WTC11 (cell line): ENCODE measurements around the gene PEX16. TPM values are rescaled to one million over a fixed set of nuclear protein-coding genes. Genes with fewer than 3 reads are reported as not detected.

Experiments used
- ATAC-seq: fragments of 200-7000 bp; cut with Tn5 transposase; 2 replicates; pipeline ENCODE4 v1.10.0; 2021; ENCODE audit warnings: mild to moderate bottlenecking, moderate library complexity
- CTCF ChIA-PET: fragments of 300-600 bp; sonication (Branson Sonifier 250); formaldehyde crosslinking; loops from one replicate; lab custom pipeline; 2021; ENCODE audit warnings: antibody characterized with exemption; lab: Charles Lee
- POLR2A ChIA-PET: fragments of 350-600 bp; sonication (Branson Sonifier 250); formaldehyde crosslinking; loops from one replicate; lab custom pipeline; 2021; ENCODE audit warnings: antibody characterized with exemption; lab: Charles Lee
- DNase-seq: peaks from one replicate; pipeline ENCODE4 v3.0.0; 2021; ENCODE audit warnings: low spot score
- H3K27ac Mint-ChIP-seq: 2 replicates; pipeline ENCODE4 v1.8.0; 2021; ENCODE audit warnings: mixed read lengths
- H3K27me3 Mint-ChIP-seq: 2 replicates; pipeline ENCODE4 v1.8.0; 2021; ENCODE audit warnings: low read depth, mild to moderate bottlenecking, moderate library complexity, mixed read lengths
- H3K36me3 Mint-ChIP-seq: 2 replicates; pipeline ENCODE4 v1.8.0; 2021; ENCODE audit warnings: mixed read lengths
- H3K4me1 Mint-ChIP-seq: 2 replicates; pipeline ENCODE4 v1.8.0; 2022; ENCODE audit warnings: mixed read lengths
- H3K4me3 Mint-ChIP-seq: 2 replicates; pipeline ENCODE4 v1.8.0; 2021; ENCODE audit warnings: mild to moderate bottlenecking, moderate library complexity, mixed read lengths
- H3K9me3 Mint-ChIP-seq: 2 replicates; pipeline ENCODE4 v1.8.0; 2021; ENCODE audit warnings: mixed read lengths
- CREB1 ChIP-seq: sonication (generic); formaldehyde crosslinking; IDR thresholded peaks from 2 replicates; pipeline ENCODE4 v1.8.0; 2023; ENCODE audit warnings: mild to moderate bottlenecking, missing genetic modification reagents
- FOXP1 ChIP-seq: sonication (generic); formaldehyde crosslinking; IDR thresholded peaks from 2 replicates; pipeline ENCODE4 v1.8.0; 2022; ENCODE audit warnings: missing genetic modification reagents, mild to moderate bottlenecking, moderate library complexity, borderline replicate concordance
- GRHL2 ChIP-seq: fragments of 250-450 bp; sonication (Bioruptor Pico); IDR thresholded peaks from 2 replicates; pipeline ENCODE4 v1.8.0; 2022; ENCODE audit warnings: mild to moderate bottlenecking, moderate library complexity; ENCODE audit not compliant: insufficient replicate concordance, severe bottlenecking
- HMGA2 ChIP-seq: fragments of 250-450 bp; sonication (Bioruptor Pico); IDR thresholded peaks from 2 replicates; pipeline ENCODE4 v1.4.0; 2021; ENCODE audit warnings: mild to moderate bottlenecking, moderate library complexity
- JAZF1 ChIP-seq: fragments of 250-450 bp; sonication (Bioruptor Pico); IDR thresholded peaks from 2 replicates; pipeline ENCODE4 v1.9.0; 2021; ENCODE audit warnings: moderate library complexity, mild to moderate bottlenecking, inconsistent platforms
- KAT7 ChIP-seq: sonication (generic); formaldehyde crosslinking; IDR thresholded peaks from 2 replicates; pipeline ENCODE4 v1.8.1; 2023; ENCODE audit warnings: missing genetic modification reagents, mild to moderate bottlenecking, borderline replicate concordance
- NFATC4 ChIP-seq: fragments of 250-450 bp; sonication (Bioruptor Pico); IDR thresholded peaks from 2 replicates; pipeline ENCODE4 v1.9.0; 2021; ENCODE audit warnings: mild to moderate bottlenecking
- NFYB ChIP-seq: sonication (generic); formaldehyde crosslinking; conservative IDR thresholded peaks from 2 replicates; pipeline ENCODE4 v1.8.0; 2022; ENCODE audit warnings: low read depth, missing genetic modification reagents
- OVOL2 ChIP-seq: fragments of 250-450 bp; sonication (Bioruptor Pico); IDR thresholded peaks from 2 replicates; pipeline ENCODE4 v1.9.0; 2021; ENCODE audit warnings: mild to moderate bottlenecking, borderline replicate concordance
- SOX15 ChIP-seq: fragments of 250-450 bp; sonication (Bioruptor Pico); IDR thresholded peaks from 2 replicates; pipeline ENCODE4 v1.9.0; 2021; ENCODE audit warnings: mild to moderate bottlenecking
- SP1 ChIP-seq: sonication (generic); formaldehyde crosslinking; conservative IDR thresholded peaks from 2 replicates; pipeline ENCODE4 v1.8.1; 2022; ENCODE audit warnings: missing genetic modification reagents
- TCF7 ChIP-seq: sonication (generic); formaldehyde crosslinking; IDR thresholded peaks from 2 replicates; pipeline ENCODE4 v1.8.0; 2022; ENCODE audit warnings: mild to moderate bottlenecking, low read depth, missing genetic modification reagents, moderate library complexity
- TEAD4 ChIP-seq: sonication (generic); formaldehyde crosslinking; IDR thresholded peaks from 2 replicates; pipeline ENCODE4 v1.8.0; 2022; ENCODE audit warnings: mild to moderate bottlenecking, missing genetic modification reagents
- ZNF121 ChIP-seq: sonication (generic); formaldehyde crosslinking; IDR thresholded peaks from 2 replicates; pipeline ENCODE4 v1.8.0; 2023; ENCODE audit warnings: missing genetic modification reagents
- ZNF416 ChIP-seq: fragments of 250-450 bp; sonication (Bioruptor Pico); IDR thresholded peaks from 2 replicates; pipeline ENCODE4 v1.9.0; 2021; ENCODE audit warnings: mild to moderate bottlenecking, inconsistent platforms
- total RNA-seq: library from RNA; stranded (reverse); gene quantifications from 3 replicates; pipeline ENCODE4 v1.2.3, GENCODE V29; 2021
- TF ChIP-seq, protein P1 (sequence below): sonication (generic); formaldehyde crosslinking; IDR thresholded peaks from 2 replicates; pipeline ENCODE4 v1.8.1; 2023; ENCODE audit warnings: mild to moderate bottlenecking, missing genetic modification reagents, borderline replicate concordance
- TF ChIP-seq, protein P2 (sequence below): sonication (generic); formaldehyde crosslinking; IDR thresholded peaks from 2 replicates; pipeline ENCODE4 v1.8.1; 2023; ENCODE audit warnings: mild to moderate bottlenecking, missing genetic modification reagents
- TF ChIP-seq, protein P3 (sequence below): fragments of 250-450 bp; sonication (Bioruptor Pico); conservative IDR thresholded peaks from 2 replicates; pipeline ENCODE4 v1.9.0; 2021; ENCODE audit warnings: mild to moderate bottlenecking
- TF ChIP-seq, protein P4 (sequence below): sonication (generic); formaldehyde crosslinking; IDR thresholded peaks from 2 replicates; pipeline ENCODE4 v1.8.0; 2022; ENCODE audit warnings: mild to moderate bottlenecking, missing genetic modification reagents

Gene PEX16
- total RNA-seq, 1 experiment from 2014 or later = 39.3 TPM

DNA sequence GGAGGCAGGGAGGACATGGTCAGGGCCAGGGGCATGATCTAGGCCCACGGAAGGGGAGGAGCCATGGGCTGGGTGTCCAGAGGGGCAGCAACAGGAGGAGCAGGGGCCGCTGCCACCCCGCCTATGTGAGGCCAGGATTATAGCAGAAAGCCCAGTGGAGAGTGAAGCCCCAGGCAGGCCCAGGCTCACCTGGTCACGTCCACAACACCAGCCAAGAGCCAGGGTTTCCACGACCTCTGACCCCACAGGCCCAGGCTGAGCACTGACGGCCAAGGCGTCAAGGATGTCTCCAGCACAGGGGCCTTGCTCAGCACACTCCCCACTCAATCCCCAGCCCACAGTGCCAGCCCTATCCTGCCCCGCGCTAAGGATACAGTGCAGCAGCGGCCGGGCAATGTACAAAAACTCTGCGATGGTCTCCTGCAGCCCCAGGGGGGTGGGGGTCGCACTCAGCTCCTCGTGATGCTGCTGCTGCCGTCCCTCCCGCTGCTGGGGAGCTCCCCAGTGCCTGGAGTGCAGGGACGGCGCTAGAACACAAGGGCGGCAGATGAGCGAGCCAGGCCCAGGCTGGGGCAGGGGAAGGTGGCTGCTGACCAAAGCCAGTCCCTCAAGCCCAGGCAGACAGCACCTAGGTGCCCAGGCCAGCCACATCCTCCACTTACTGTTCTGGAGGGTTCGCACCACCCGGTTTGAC lies 3.6 kb downstream of the PEX16 start (continued):
- TF ChIP-seq, protein P1, sequence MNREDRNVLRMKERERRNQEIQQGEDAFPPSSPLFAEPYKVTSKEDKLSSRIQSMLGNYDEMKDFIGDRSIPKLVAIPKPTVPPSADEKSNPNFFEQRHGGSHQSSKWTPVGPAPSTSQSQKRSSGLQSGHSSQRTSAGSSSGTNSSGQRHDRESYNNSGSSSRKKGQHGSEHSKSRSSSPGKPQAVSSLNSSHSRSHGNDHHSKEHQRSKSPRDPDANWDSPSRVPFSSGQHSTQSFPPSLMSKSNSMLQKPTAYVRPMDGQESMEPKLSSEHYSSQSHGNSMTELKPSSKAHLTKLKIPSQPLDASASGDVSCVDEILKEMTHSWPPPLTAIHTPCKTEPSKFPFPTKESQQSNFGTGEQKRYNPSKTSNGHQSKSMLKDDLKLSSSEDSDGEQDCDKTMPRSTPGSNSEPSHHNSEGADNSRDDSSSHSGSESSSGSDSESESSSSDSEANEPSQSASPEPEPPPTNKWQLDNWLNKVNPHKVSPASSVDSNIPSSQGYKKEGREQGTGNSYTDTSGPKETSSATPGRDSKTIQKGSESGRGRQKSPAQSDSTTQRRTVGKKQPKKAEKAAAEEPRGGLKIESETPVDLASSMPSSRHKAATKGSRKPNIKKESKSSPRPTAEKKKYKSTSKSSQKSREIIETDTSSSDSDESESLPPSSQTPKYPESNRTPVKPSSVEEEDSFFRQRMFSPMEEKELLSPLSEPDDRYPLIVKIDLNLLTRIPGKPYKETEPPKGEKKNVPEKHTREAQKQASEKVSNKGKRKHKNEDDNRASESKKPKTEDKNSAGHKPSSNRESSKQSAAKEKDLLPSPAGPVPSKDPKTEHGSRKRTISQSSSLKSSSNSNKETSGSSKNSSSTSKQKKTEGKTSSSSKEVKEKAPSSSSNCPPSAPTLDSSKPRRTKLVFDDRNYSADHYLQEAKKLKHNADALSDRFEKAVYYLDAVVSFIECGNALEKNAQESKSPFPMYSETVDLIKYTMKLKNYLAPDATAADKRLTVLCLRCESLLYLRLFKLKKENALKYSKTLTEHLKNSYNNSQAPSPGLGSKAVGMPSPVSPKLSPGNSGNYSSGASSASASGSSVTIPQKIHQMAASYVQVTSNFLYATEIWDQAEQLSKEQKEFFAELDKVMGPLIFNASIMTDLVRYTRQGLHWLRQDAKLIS (CRISPR knock-in tag) = no peak
- TF ChIP-seq JAZF1 (CRISPR knock-in tag) (no peak), SP1 (CRISPR knock-in tag) (no peak)

DNA sequence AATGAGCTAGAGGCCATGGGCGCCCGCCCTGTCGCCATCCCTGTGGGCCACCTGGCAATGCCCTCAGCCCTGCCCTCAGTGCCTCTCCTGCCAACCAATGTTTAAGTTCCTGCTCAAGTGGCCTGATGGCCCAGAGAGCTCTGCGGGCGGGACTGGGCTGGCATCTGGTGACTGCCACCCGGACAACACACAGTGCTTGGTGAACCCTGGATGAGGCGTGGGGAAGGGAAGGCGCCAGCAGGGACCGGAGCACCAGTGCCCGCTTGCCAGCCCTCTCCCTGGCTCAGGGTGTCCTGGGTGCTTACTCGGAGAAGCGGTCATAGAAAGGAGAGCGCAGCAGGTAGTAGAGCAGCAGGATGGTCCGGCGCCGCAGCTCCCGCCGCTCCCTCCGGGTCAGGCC lies 4.2 kb downstream of the PEX16 start:
- Mint-ChIP-seq H3K4me3 (no peak overlapping the region), H3K27ac (no peak overlapping the region), H3K36me3 (peaks cover 3% of the 10 kb centered on the region; the same call in 1 of the 2 replicates), H3K27me3 (no peaks in the 10 kb centered on the region), H3K9me3 (no peaks in the 10 kb centered on the region), H3K4me1 (peaks cover 3% of the 10 kb centered on the region)
- CTCF ChIA-PET = no interaction called here
- no peak for ATAC-seq
- TF ChIP-seq ZNF121 (no peak), FOXP1 (no peak), JAZF1 (CRISPR knock-in tag) (no peak), CREB1 (CRISPR knock-in tag) (no peak), SOX15 (no peak), GRHL2 (CRISPR knock-in tag) (no peak), NFATC4 (no peak), OVOL2 (no peak), TCF7 (CRISPR knock-in tag) (no peak), NFYB (CRISPR knock-in tag) (no peak), ZNF416 (no peak), HMGA2 (no peak), TEAD4 (CRISPR knock-in tag) (no peak)
- TF ChIP-seq, protein P2, sequence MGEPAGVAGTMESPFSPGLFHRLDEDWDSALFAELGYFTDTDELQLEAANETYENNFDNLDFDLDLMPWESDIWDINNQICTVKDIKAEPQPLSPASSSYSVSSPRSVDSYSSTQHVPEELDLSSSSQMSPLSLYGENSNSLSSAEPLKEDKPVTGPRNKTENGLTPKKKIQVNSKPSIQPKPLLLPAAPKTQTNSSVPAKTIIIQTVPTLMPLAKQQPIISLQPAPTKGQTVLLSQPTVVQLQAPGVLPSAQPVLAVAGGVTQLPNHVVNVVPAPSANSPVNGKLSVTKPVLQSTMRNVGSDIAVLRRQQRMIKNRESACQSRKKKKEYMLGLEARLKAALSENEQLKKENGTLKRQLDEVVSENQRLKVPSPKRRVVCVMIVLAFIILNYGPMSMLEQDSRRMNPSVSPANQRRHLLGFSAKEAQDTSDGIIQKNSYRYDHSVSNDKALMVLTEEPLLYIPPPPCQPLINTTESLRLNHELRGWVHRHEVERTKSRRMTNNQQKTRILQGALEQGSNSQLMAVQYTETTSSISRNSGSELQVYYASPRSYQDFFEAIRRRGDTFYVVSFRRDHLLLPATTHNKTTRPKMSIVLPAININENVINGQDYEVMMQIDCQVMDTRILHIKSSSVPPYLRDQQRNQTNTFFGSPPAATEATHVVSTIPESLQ (CRISPR knock-in tag) = no peak
- TF ChIP-seq, protein P3, sequence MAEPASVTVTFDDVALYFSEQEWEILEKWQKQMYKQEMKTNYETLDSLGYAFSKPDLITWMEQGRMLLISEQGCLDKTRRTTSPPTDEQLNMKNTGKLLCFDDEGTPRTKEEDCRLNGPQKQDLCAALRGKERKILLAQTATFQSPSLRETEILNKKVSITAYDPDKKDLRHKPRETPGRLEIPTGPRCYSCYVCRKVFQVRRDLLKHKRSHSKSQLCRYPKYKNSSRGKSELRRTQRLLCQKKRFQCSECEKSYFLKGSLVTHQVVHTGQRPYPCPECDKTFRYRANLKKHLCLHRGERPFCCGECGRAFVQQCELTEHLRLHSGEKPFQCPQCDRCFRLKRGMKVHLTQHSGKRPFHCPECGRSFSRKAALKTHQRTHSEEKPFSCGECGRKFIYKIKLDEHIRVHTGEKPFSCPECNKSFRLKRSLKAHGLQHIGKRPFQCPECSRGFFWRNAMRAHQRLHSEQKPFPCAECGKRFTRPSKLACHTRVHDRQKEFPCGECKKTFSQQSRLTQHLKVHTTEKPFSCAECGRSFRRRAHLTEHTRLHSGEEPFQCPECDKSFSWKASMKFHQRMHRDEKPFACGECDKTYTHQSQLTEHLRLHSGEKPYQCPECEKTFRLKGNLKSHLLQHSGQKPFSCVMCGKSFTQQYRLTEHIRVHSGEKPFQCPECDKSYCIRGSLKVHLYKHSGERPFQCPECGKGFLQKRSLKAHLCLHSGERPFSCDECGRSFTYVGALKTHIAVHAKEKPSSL (CRISPR knock-in tag) = no peak
- POLR2A ChIA-PET = no interaction called here
- DNase-seq = no peak

DNA sequence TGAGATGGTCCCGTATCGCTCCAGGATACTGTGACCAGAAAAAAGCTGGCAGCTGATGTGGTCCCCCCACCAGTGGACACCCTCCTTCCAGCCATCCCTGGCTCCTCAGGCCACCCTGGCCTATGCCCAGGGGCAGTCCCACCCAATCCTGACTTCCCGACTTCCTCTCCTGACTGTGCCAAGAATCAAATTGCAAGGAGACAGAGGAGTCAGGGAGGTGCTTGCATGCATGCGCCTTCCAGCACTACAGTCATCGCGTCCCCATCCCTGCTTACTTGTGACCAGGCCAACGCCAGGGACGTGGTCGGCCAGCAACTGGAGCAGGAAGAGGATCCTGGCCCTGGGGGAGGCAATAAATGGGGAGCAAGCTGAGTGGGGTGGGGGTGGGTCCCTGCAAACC lies 7.1 kb downstream of the PEX16 start:
- no peak overlapping the region for H3K4me3 Mint-ChIP-seq
- H3K36me3 Mint-ChIP-seq = peaks cover 3% of the 10 kb centered on the region; the same call in 1 of the 2 replicates
- CTCF ChIA-PET = no interaction called here
- no peak for DNase-seq
- no peak for ATAC-seq
- H3K27me3 Mint-ChIP-seq = no peaks in the 10 kb centered on the region
- H3K4me1 Mint-ChIP-seq = no peaks in the 10 kb centered on the region; the same call in 1 of the 2 replicates
- POLR2A ChIA-PET = no interaction called here
- TF ChIP-seq KAT7 (CRISPR knock-in tag) = no peak
- TF ChIP-seq, protein P4, sequence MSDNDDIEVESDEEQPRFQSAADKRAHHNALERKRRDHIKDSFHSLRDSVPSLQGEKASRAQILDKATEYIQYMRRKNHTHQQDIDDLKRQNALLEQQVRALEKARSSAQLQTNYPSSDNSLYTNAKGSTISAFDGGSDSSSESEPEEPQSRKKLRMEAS = no peak
- H3K9me3 Mint-ChIP-seq = no peaks in the 10 kb centered on the region
- H3K27ac Mint-ChIP-seq = no peak overlapping the region
